Measurements from ENCODE around the gene EXOC1. TPM values are rescaled to one million over a fixed set of nuclear protein-coding genes. Genes with fewer than 3 reads are reported as not detected.

EXOC1 gene
- total RNA-seq, 1 donor from 2014 or later, result 27.3 TPM

DNA sequence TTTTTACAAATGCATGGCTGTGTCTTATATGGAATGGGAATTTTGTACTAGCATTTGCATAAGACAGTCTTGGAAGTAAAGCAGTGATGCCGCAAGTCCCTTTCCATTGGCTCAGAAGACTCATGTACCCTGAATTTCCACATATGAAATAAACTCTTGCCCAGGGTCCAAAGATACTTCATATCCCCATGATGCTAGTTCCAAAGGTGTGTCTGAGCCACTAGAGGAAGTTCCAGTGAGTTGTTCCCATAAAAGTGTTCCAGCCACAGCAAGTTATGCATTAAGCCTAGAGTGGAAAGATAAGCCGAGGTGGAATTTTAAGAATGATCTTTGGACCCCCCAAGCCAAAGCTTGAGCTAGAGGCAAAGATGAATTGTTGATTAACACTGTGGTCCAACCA lies 86.0 kb downstream of the EXOC1 start:
- Mint-ChIP-seq H3K9me3 (peaks cover 7% of the 10 kb centered on the region), H3K36me3 (ENCODE audit: low read depth) (peaks cover 2% of the 10 kb centered on the region), H3K4me1 (no peaks in the 10 kb centered on the region), H3K27ac (ENCODE audit: unreplicated experiment) (no peak overlapping the region), H3K27me3 (ENCODE audit: low read depth) (peaks cover 14% of the 10 kb centered on the region), H3K4me3 (no peak overlapping the region)
- DNase-seq (ENCODE audit: low read depth, low spot score), result no peak
- TF ChIP-seq CTCF (conservative IDR thresholded peaks at IDR 0.05), result no peak

- no peak for DNase-seq (ENCODE audit: low read depth, low spot score)
- Mint-ChIP-seq H3K9me3 (peaks cover 7% of the 10 kb centered on the region), H3K27ac (ENCODE audit: unreplicated experiment) (no peak overlapping the region), H3K36me3 (ENCODE audit: low read depth) (no peaks in the 10 kb centered on the region), H3K4me1 (no peaks in the 10 kb centered on the region), H3K4me3 (no peak overlapping the region), H3K27me3 (ENCODE audit: low read depth) (peaks cover 11% of the 10 kb centered on the region)
- TF ChIP-seq CTCF (conservative IDR thresholded peaks at IDR 0.05), result no peak
Observed at GRCh38 chr4:55941881-55942396, 88.5 kb downstream of the EXOC1 start.

GRCh38 chr4:55947254-55947882 lies 93.9 kb downstream of the EXOC1 start:
- H3K4me3 Mint-ChIP-seq, result peak overlapping the region; percentile 68
- no peak for TF ChIP-seq CTCF (conservative IDR thresholded peaks at IDR 0.05)

GRCh38 chr4:55947912-55948725 lies 94.7 kb downstream of the EXOC1 start:
- TF ChIP-seq CTCF (conservative IDR thresholded peaks at IDR 0.05), result no peak
- H3K4me3 Mint-ChIP-seq, result peak overlapping the region; percentile 89
- no peaks in the 10 kb centered on the region for H3K27me3 Mint-ChIP-seq (ENCODE audit: low read depth)
- no peaks in the 10 kb centered on the region for H3K36me3 Mint-ChIP-seq (ENCODE audit: low read depth)
- H3K9me3 Mint-ChIP-seq, result no peaks in the 10 kb centered on the region
- DNase-seq (ENCODE audit: low read depth, low spot score), result peak; percentile 2
- H3K4me1 Mint-ChIP-seq, result peaks cover 25% of the 10 kb centered on the region
- H3K27ac Mint-ChIP-seq (ENCODE audit: unreplicated experiment), result peak overlapping the region; percentile 0

More at GRCh38 chr4:55947254-55947882, 93.9 kb downstream of the EXOC1 start:
- no peaks in the 10 kb centered on the region for H3K27me3 Mint-ChIP-seq (ENCODE audit: low read depth)
- no peak for DNase-seq (ENCODE audit: low read depth, low spot score)
- no peak overlapping the region for H3K27ac Mint-ChIP-seq (ENCODE audit: unreplicated experiment)
- peaks cover 25% of the 10 kb centered on the region for H3K4me1 Mint-ChIP-seq
- H3K9me3 Mint-ChIP-seq, result no peaks in the 10 kb centered on the region
- no peaks in the 10 kb centered on the region for H3K36me3 Mint-ChIP-seq (ENCODE audit: low read depth)

DNA sequence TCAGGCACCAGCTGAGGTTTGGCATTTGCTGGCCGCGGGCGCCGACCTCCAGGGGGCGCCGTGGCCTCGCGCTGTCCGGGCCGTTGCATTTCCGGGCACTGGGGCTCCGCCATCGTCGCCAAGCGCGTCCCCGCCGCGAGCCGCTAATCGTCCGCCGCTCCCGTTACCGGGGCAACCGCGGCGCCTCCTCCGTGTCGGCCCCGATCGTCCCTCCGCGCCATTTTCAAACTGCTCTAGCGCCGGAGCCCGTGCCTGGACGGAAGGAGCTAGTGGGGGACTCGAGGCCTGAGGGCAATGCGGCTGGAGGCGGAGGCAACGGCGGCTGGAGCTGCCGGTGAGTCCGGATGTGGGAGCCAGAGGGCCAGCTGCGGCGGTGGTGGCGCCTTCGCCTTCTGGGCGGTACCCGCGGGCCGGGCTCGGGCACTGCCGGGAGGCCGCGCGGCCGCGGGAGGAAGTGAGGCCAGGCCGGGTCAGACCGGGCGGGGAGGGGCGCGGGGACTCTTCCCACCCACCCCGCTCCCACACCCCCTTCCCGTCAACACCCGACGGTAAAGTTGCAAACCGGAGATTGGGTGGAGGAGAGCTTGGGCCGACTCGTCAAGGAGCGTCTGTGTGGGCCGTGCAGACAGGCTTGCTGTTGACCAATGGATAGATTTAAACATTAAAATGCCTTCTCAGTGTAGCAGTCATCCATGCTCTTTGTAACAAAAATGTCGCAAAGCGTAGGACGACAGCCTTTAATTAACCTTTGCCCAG lies 95.5 kb downstream of the EXOC1 start, which contains the start of gene CEP135:
Gene CEP135 (plus strand): TSS at position 220 of the 756 bp plus-strand sequence. CDS start 3,186 bp downstream, outside the sequence.
- Mint-ChIP-seq H3K27ac (ENCODE audit: unreplicated experiment) (peak within 1 kb of the TSS; percentile 98), H3K27me3 (ENCODE audit: low read depth) (no peaks in the 10 kb centered on the region), H3K4me3 (peak within 1 kb of the TSS; percentile 89), H3K9me3 (no peaks in the 10 kb centered on the region), H3K4me1 (peaks cover 25% of the 10 kb centered on the region), H3K36me3 (ENCODE audit: low read depth) (peaks cover 2% of the 10 kb centered on the region)
- DNase-seq (ENCODE audit: low read depth, low spot score), result peak; percentile 93
- TF ChIP-seq CTCF (conservative IDR thresholded peaks at IDR 0.05), result peak; percentile 99

Data from neural crest cell (in vitro differentiated cells).